Stimulated activated CD4-positive, alpha-beta T cell treated with anti-CD3 and anti-CD28 coated beads, Interleukin-1b, Interleukin-23, amount 100 ng/mL, for 24 hours (primary cell): Measurements from ENCODE around the gene PLCH1.

ENCODE experiments used
- DNase-seq, 4 experiments: peaks; one replicate each; pipeline ENCODE4 v3.0.0-alpha.2; 2020; ENCODE audit warnings: low read depth in 4 of 4, low spot score in 1 of 4

The PLCH1 gene

GRCh38 chr3:155553780-155554179 lies 191.1 kb downstream of the PLCH1 start:
- no peak for DNase-seq

- no peak for DNase-seq
Observed at GRCh38 chr3:155553326-155553725, 191.5 kb downstream of the PLCH1 start.

- DNase-seq, result no peak
Observed at GRCh38 chr3:155550391-155550790, 194.5 kb downstream of the PLCH1 start.

GRCh38 chr3:155549087-155549486 lies 195.8 kb downstream of the PLCH1 start:
- no peak for DNase-seq

GRCh38 chr3:155548195-155548594 lies 196.7 kb downstream of the PLCH1 start:
- DNase-seq, result no peak

GRCh38 chr3:155535098-155535497 lies 209.8 kb downstream of the PLCH1 start:
- DNase-seq, result no peak

- DNase-seq, result no peak
Observed at GRCh38 chr3:155528579-155528978, 216.3 kb downstream of the PLCH1 start.

- no peak for DNase-seq
Observed at GRCh38 chr3:155525324-155525833, 219.5 kb downstream of the PLCH1 start.

GRCh38 chr3:155520463-155520862 lies 224.4 kb downstream of the PLCH1 start:
- no peak for DNase-seq

GRCh38 chr3:155519078-155519477 lies 225.8 kb downstream of the PLCH1 start:
- DNase-seq, result no peak

GRCh38 chr3:155517903-155518302 lies 227.0 kb downstream of the PLCH1 start:
- DNase-seq, result no peak

GRCh38 chr3:155516439-155516838 lies 228.4 kb downstream of the PLCH1 start:
- no peak for DNase-seq

GRCh38 chr3:155512867-155513261 lies 232.0 kb downstream of the PLCH1 start:
- no peak for DNase-seq

- no peak for DNase-seq
Observed at GRCh38 chr3:155512175-155512866, 232.6 kb downstream of the PLCH1 start.

GRCh38 chr3:155504682-155505081 lies 240.2 kb downstream of the PLCH1 start:
- no peak for DNase-seq

- DNase-seq, result no peak
Observed at GRCh38 chr3:155502630-155503029, 242.2 kb downstream of the PLCH1 start.

- no peak for DNase-seq
Observed at GRCh38 chr3:155500194-155500818, 244.6 kb downstream of the PLCH1 start.

- DNase-seq, result no peak
Observed at GRCh38 chr3:155497930-155498647, 246.8 kb downstream of the PLCH1 start.

- no peak for DNase-seq
Observed at GRCh38 chr3:155496206-155496605, 248.7 kb downstream of the PLCH1 start.

- DNase-seq, result no peak
Observed at GRCh38 chr3:155495387-155495786, 249.5 kb downstream of the PLCH1 start.

- no peak for DNase-seq
Observed at GRCh38 chr3:155494332-155494731, 250.5 kb downstream of the PLCH1 start.

GRCh38 chr3:155492841-155493240 lies 252.0 kb downstream of the PLCH1 start:
- no peak for DNase-seq
